ENCODE measurements around the gene TBP. TPM values are rescaled to one million over a fixed set of nuclear protein-coding genes. Genes with fewer than 3 reads are reported as not detected.
A peak's percentile ranks its signal among the peaks of the same experiment; 100 is the strongest.

TBP gene
- total RNA-seq, 1 donor, result 54.4 TPM

GRCh38 chr6:170533792-170534191 lies 20.4 kb upstream of the TBP start:
- no peak for DNase-seq (ENCODE audit: low read depth in 2 of 3, low spot score in 2 of 3)

GRCh38 chr6:170535004-170535403 lies 19.2 kb upstream of the TBP start:
- no peak for DNase-seq (ENCODE audit: low read depth in 2 of 3, low spot score in 2 of 3)

- no peak for DNase-seq (ENCODE audit: low read depth in 2 of 3, low spot score in 2 of 3)
Measured at GRCh38 chr6:170536671-170537070, 17.5 kb upstream of the TBP start.

DNA sequence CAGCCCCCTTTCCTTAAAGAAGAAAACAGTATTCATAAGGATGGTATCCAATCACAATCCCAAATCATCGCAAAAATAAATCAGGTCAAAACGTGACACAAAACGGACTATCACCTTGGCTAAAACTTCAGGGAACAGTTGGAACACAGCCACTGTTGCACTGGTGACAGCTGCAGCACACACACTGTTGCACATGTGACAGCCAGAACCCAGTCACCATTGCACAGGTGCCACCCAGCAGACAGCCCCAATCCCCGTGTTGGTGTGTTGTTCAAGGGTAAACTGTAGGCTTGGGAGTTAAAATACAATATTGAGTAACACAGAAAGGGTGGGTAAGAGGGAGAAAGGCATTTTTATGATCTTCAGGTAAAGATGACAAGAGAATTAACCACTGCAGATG lies 16.8 kb upstream of the TBP start:
- no peak for DNase-seq (ENCODE audit: low read depth in 2 of 3, low spot score in 2 of 3)

GRCh38 chr6:170542031-170542719 lies 12.0 kb upstream of the TBP start:
- DNase-seq (ENCODE audit: low read depth in 2 of 3, low spot score in 2 of 3), result no peak

- no peak for DNase-seq (ENCODE audit: low read depth in 2 of 3, low spot score in 2 of 3)
Measured at GRCh38 chr6:170545405-170545804, 8.8 kb upstream of the TBP start.

GRCh38 chr6:170552765-170553533 lies 1.2 kb upstream of the TBP start, which contains the start of gene PSMB1:
TSS of gene PSMB1 (minus strand) at chr6:170553307. CDS start at chr6:170553242, 65 bp downstream.
- DNase-seq (ENCODE audit: low read depth in 2 of 3, low spot score in 2 of 3), result peak; percentile 63 to 87 (median 87)

DNA sequence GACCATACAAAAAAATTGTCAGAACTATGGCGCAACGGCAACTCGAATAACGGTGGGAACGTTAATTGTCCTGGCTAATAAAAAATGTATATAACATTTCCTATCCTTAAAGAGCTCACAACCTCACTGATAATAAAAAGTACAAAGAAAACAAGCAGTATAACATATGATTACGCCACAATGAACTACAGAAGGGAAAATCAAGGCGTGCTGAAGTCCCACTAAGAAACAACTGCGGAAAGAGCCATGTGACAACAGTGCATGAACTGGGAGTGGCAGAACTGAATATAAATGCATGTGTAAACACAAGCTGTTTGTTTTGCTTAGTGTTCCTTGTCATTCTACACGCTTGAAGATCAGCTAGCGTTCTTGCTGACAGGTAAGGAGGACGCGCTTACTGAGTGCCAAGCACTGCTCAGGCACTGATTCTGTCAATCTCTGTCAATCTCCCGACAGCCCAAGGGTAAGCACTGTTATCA lies 596 bp upstream of the TBP start:
- DNase-seq (ENCODE audit: low read depth in 2 of 3, low spot score in 2 of 3), result peak in 2 of 3 donors; percentile 49 to 76

DNA sequence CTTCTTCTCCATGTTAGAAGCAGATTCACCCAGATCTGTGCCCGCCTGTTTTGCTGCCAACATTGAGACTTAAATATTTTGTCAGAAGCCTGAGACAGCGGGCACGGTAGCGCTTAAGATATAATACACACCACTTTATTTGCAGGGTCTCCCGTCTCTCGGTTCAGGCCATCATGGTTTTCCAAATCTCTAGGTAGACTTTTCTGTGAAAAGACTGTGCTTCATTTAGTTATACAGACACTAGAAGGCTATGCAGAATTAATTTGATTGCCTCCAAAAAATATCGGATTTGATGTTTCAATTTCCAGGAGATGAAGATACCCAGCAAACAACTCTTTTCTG lies 598 bp downstream of the TBP start:
- no peak for DNase-seq (ENCODE audit: low read depth in 2 of 3, low spot score in 2 of 3)

- no peak for DNase-seq (ENCODE audit: low read depth in 2 of 3, low spot score in 2 of 3)
Measured at GRCh38 chr6:170555305-170555704, 1.1 kb downstream of the TBP start.

GRCh38 chr6:170561555-170561954 lies 7.4 kb downstream of the TBP start:
- no peak for DNase-seq (ENCODE audit: low read depth in 2 of 3, low spot score in 2 of 3)

DNA sequence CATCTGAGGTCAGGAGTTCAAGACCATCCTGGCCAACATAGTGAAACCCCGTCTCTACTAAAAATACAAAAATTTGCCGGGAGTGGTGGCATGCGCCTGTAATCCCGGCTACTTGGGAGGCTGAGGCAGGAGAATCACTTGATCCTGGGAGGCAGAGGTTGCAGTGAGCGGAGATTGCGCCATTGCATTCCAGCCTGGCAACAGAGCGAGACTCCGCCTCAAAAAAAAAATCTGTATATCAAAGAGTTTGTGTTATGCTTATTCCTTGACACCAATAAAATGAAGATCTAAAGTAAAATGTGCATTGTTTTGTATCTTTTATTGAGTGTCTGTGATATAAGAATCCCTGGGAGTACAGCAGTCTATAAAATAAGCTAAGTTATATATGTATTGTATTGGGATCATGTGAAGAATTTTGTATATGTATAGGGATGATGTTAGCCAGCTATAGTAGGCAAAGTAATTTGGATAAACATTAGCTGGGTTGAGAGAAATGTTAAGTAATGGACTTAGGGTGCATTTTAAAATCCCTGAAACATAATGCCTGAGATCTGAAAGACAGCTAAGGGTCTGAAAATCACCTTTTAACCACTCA lies 10.9 kb downstream of the TBP start:
- DNase-seq (ENCODE audit: low read depth in 2 of 3, low spot score in 2 of 3), result no peak

DNA sequence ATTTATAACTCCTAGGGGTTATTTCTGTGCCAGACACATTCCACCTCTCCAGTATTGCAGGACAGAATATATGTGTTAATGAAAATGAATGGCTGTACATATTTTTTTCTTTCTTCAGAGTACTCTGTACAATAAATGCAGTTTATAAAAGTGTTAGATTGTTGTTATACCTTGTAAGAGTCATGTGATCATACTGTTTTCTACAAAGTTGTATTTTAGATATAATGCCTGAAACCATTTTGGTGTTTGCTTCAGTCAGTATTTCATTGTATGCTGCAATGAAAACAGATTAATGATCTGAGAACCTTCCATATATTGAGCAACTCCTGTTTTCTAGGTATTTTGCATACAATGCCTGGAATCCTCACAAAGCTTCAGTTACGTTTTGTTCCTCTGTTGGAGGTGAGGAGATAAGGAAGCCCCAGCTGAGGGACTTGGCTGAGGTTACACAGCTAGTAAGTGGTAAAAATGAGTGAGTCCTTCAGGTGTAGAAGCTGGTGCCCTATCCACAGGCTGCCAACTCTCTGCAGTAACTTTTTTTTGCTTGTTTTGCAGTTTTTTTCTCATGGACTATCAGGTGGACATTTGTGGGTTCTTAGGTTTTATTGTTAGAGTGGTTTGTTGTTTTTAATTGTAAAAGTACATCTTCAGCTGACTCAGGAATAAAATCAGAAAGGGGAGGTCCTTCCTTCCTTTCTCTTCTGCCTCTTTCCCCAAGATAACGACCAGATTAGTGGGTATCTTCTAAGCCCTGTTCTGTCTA lies 18.7 kb downstream of the TBP start:
- DNase-seq (ENCODE audit: low read depth in 2 of 3, low spot score in 2 of 3), result no peak

- DNase-seq (ENCODE audit: low read depth in 2 of 3, low spot score in 2 of 3), result peak in 1 of 3 donors; percentile 26
Measured at GRCh38 chr6:170575250-170575649, 21.1 kb downstream of the TBP start.

- no peak for DNase-seq (ENCODE audit: low read depth in 2 of 3, low spot score in 2 of 3)
Measured at GRCh38 chr6:170578909-170579308, 24.7 kb downstream of the TBP start.

DNA sequence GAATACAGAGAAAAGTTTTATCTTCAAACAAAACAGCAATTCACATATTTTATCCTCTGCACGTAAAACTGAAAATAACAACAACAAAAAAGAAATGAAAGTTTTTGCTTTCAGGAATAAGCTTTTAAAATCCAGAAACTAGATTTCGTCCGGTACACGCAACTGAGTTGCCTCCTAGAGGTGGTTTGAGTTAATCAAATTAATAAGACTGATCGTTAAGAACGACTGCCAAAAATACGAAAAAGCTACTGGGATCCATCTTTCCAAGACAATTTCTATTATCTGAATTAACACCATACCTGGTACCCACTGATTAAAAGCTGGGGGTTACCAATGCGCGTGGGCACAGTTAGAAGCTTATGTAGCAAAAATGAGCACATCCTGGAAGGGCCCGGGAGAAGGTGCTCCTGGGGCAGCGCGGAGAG lies 29.6 kb downstream of the TBP start:
- DNase-seq (ENCODE audit: low read depth in 2 of 3, low spot score in 2 of 3), result peak in 1 of 3 donors; percentile 34

DNA sequence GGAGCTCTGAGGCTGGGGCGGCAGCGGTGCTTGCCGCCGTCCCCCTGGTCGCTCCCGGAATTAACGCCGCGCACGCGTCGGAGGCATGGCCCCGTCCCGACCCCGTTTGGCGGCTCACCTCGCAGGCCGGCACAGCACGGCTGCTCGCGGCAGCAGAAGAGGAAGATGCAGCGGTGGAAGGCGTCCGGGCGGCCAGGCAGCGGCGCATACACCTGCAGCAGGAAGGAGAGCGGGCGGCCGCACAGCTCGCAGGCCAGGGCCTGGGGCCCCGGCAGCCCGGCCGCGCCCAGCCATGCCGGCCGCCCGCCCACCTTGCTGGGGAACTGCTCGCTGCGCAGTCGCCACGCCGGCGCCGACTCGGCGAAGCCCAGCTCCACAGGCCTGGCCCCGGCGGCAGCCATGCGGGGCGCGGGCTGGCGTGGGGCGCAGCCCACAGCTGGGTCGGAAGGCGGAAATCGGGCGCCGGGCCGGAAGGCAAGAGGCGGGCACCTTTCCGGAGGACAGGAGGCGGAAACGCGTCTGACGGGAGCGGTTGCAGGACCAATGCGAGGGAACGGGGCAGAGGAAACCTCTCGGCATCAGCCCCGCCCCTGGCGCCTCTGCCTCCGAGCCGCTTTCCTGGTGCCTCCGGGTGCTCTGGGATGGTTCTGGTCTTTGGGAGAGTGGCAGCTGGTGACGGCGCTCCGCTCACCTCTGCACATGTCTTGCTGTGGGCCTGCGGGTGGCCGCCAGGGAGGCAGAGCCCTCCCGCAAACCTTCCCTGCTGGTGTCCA lies 30.2 kb downstream of the TBP start, which contains the start of gene PDCD2:
PDCD2 (minus strand) TSS at position 457 of the 773 bp plus-strand sequence; CDS start at position 401, 56 bp downstream.
- peak; percentile 81 to 91 (median 90) for DNase-seq (ENCODE audit: low read depth in 2 of 3, low spot score in 2 of 3)

- peak in 1 of 3 donors; percentile 1 for DNase-seq (ENCODE audit: low read depth in 2 of 3, low spot score in 2 of 3)
Measured at GRCh38 chr6:170584954-170585498, 30.9 kb downstream of the TBP start.

DNA sequence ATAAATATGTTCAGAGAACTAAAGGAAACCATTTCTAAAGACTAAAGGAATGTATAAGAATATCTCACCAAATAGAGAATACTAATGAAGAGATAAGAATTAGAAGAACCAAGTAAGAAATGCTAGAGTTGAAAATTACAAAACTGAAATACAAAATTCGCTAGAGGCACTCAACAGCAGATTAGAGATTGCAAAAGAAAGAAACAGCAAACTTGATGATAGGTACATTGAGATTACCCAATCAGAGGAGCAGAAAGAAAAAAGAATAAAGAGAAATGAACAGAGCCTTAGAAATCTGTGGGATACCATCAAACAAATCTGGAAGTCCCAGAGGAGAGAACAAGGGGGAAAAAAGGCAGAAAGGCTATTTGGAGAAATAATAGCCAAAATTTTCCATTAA lies 36.6 kb downstream of the TBP start:
- no peak for DNase-seq (ENCODE audit: low read depth in 2 of 3, low spot score in 2 of 3)

- DNase-seq (ENCODE audit: low read depth in 2 of 3, low spot score in 2 of 3), result no peak
Measured at GRCh38 chr6:170596426-170596825, 42.3 kb downstream of the TBP start.
